Activated CD4-positive, alpha-beta T cell treated with anti-CD3 and anti-CD28 coated beads for 4 hours (primary cell): ENCODE data around the gene PDCD2.
A peak's percentile ranks its signal among the peaks of the same experiment; 100 is the strongest.
"Not testable (repeated sequence)": the region's sequence is repeated elsewhere in the genome, so short reads cannot be mapped to it uniquely, and the experiment has no call there.

Experiments used
- DNase-seq, 2 donors: peaks; one replicate each; pipeline ENCODE4 v3.0.0-alpha.2; 2020

Gene PDCD2

GRCh38 chr6:170545405-170545804 is 39.0 kb downstream of the PDCD2 start:
- DNase-seq, result no peak

DNA sequence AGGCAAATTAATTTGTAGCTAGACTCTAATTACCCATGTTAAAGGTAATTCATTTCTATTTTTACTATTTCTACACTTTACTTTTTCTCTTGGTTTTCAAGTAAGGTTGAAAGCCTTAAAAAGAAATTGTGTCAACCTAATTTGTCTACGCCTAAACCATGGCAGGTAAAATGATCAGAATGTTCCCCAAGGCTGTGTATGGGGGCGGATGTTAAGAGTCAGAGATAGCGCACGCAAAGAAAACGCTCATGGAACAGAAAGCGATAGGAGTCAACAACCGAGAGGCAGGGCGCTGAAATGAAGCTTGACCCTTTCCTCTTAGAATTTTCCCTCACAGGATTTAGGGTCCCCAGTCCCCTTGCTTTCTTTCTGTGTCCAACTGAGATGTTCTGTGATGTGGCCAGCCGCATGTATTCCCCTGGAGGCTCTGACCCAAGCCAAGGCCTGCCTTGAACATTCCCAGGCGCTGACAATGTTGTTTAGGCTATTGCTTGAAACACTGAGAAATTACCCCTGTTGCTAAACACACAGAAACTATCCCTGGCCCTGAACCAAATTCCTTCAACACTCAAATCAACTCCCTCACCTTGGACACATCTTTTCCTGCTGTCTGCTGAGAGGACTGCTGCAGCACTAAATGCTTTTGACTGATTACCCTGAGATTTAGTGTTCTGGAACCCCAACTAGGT is 42.3 kb downstream of the PDCD2 start:
- DNase-seq, result no peak

- no peak for DNase-seq
Observed at GRCh38 chr6:170537329-170537728, 47.1 kb downstream of the PDCD2 start.

GRCh38 chr6:170536671-170537070 is 47.8 kb downstream of the PDCD2 start:
- no peak for DNase-seq

- no peak for DNase-seq
Observed at GRCh38 chr6:170535004-170535403, 49.4 kb downstream of the PDCD2 start.

GRCh38 chr6:170533792-170534191 is 50.6 kb downstream of the PDCD2 start:
- DNase-seq, result no peak

- no peak for DNase-seq
Observed at GRCh38 chr6:170532867-170533488, 51.5 kb downstream of the PDCD2 start.

GRCh38 chr6:170529839-170530469 is 54.5 kb downstream of the PDCD2 start:
- peak; percentile 50 to 63 for DNase-seq

DNA sequence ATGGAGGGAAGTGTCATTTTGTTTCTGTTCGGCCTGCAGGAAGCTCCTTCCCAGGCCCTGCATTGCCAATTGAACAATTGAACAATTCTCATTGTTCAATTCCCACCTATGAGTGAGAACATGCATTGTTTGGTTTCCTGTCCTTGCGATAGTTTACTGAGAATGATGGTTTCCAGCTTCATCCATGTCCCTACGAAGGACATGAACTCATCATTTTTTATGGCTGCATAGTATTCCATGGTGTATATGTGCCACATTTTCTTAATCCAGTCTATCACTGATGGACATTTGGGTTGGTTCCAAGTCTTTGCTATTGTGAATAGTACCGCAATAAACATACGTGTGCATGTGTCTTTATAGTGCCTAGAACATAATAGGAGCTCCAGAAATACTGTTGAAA is 56.4 kb downstream of the PDCD2 start:
- DNase-seq, result not testable (repeated sequence)

DNA sequence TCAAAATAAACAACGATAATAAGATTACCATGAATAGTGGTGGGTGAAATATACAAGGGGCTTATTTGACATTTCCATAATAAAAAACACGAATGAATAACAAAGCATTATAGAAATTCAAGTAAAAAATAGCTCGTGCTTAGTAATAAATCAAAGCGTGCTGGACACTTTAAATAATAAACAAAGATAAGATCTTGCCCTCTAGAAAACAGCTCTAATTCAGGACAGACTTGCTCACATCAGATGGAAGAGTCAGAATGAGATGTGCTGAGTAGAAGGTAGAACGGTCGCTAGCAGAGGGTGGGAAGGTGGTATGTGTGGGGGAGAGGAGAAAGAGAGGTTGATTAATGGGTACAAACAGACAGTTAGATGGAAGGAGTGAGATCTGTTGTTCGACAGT is 58.6 kb downstream of the PDCD2 start:
- no peak for DNase-seq
